Measurements from ENCODE around the gene WWP2.
"Not testable (repeated sequence)": the region's sequence is repeated elsewhere in the genome, so short reads cannot be mapped to it uniquely, and the experiment has no call there.

The WWP2 gene

GRCh38 chr16:69951017-69951671, 189.0 kb downstream of the WWP2 start, which contains the start of gene CLEC18A:
TSS of gene CLEC18A (plus strand) at chr16:69951334. CDS start at chr16:69951367, 33 bp downstream.
- DNase-seq, result not testable (repeated sequence)

DNA sequence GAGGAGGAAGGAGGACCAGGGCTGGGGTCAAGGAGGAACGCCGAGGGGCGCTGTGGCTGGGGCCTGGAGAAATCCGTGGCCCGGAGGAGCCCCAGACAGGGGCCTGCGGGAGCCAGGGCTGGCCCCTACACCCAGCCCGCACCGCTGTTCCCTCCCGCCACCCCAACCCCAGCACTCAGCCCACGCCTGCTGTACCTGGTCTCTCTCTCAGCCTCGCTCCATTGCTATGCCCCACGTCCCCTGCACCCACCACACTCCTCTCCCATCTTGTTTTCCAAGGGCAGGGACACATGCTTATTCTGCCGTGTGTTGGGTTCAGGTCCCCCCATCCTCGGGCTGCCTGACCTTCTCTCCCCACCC, 189.5 kb downstream of the WWP2 start:
- DNase-seq, result not testable (repeated sequence)

DNA sequence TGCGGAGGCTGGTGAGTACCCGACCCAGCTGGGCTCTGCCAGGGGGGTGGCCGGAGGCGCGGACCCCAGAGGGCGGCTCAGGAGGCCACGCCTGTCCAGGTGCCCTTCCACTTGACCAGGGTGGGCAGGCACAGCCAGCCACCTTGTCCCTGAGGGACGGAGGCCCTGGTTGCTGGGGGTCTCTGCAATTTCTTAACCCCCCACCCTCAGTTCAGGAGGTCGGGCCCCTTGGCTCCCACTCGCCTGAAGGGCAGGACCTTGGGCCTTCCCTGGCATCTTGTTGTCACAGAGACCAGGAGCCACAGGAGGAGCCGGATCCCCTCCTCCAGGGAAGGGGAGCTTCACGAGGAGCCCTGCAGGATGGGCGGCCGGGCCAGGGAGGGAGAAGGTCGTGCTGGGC, 190.0 kb downstream of the WWP2 start:
- DNase-seq, result not testable (repeated sequence)

DNA sequence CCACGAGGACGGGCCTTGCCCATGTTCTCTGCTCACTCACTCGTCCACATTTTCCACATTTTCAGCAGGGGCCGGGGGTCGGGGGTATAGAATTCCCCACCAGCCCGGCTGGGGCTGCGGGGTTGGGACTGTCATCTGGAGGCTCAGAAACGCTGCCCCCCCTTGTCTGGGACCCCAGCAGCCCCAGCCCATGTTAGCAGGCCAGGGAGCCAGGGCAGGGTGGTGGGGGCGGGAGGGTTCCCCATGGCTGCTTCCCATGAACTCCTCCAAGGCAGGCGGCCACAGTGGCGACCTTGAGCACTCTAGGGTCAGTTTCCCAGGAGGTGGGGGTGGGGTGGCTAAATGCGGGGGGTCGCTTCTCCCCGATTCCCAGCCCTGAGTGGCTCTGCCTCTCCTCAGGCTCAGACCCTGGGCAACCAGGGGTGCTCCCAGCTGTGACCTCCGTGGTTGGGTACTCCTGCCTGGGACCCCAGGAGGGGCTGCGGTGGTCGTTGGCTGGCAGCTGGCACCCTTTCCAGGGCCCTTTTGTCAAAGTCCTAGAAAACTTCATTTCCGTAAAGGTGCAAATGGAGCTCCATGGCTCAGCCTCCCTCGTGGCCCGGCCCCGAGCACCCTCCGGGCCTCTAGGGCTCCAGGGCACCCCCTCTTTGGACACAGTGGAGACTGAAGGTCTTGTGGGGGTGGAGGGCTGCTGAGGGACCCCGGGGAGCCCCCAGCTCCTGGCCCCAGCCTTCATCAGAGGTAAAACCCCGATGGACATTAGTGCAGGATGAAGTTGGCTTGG, 190.6 kb downstream of the WWP2 start:
- not testable (repeated sequence) for DNase-seq

DNA sequence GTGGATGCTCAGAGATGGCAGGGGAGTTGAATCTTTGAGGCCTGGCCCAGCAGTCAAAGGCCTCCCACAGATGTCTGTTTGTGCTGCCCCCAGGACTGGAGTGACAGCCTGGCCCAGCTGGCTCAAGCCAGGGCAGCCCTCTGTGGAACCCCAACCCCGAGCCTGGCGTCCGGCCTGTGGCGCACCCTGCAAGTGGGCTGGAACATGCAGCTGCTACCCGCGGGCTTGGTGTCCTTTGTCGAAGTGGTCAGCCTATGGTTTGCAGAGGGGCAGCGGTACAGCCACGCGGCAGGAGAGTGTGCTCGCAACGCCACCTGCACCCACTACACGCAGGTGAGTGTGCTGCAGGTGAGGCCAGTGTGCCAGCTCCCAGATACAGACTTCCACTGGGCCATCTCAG, 192.1 kb downstream of the WWP2 start:
- not testable (repeated sequence) for DNase-seq

- DNase-seq, result not testable (repeated sequence)
Observed at GRCh38 chr16:69963312-69963711, 201.2 kb downstream of the WWP2 start.

GRCh38 chr16:69964960-69965660, 203.0 kb downstream of the WWP2 start:
- DNase-seq, result not testable (repeated sequence)

DNA sequence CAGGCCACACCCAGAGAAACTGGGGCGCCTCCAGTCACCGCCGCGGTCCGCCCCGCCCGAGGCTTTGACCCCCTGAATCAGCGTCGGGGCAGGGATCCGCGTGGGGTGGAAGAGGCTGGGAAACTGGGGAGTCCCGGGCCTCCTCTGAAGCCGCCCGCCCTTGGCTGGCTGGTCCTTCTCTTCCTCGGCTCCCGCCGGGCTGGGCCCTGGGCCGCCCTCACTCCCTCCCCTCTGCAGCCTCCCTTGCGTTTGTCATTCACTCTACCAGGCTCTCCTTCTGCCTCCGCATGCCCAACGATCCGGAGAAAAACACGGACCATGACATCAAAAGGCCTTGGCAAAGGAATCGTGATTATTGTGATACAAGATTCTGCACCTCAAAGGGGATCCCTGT, 203.5 kb downstream of the WWP2 start:
- not testable (repeated sequence) for DNase-seq

DNA sequence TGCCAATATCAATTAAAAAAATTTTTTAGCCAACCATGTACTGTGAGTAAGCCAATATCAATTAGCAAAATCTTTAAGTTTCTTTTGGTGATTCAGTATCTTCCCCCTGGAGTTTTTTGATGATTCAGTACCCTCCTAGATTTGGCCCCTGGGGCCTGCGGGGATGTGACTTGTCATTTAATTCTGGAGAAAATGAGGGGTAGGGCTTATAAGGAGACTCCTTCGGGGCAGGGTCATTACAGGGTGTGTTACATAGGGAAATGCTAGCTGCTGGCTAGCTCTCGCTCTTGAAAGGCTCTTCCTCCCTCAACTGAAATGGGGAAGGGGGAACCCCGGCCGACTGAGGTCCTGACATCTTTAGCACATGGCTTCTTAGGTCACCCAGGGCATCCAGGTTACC, 205.6 kb downstream of the WWP2 start:
- not testable (repeated sequence) for DNase-seq

DNA sequence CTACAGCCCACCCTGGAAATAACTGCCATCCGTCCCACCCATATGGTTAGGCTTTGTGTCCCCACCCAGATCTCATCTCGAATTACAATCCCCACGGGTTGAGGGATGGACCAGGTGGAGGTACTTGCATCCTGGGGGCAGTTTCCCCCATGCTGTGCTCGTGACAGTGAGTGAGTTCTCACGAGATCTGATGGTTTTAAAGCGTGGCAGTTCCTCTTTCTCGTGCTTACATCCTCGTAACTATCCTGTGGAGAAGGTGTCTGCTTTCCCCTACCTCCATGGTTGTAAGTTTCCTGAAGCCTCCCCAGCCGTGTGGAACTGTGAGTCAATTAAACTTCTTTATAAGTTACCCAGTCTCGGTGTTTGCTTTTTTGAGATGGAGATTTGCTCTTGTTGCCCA, 206.0 kb downstream of the WWP2 start:
- DNase-seq, result not testable (repeated sequence)

DNA sequence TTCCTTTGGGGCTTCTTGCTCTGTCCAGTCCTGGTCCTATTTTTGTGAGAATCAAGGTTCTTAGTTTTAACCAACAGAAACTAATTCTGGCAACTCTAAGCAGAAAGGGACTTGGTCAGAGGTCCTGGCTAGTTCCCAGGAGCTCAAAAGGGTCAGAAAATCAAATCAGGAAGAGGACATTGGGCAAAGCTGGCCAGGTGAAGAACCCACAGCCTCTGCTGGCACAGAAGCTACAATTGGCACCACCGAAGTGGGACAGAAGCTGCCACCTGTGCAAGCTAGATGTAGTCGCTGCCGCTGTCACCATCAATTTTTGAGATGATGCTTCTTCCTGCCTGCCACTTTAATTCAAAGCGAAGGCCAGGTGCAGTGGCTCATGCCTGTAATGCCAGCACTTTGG, 207.5 kb downstream of the WWP2 start:
- DNase-seq, result not testable (repeated sequence)

DNA sequence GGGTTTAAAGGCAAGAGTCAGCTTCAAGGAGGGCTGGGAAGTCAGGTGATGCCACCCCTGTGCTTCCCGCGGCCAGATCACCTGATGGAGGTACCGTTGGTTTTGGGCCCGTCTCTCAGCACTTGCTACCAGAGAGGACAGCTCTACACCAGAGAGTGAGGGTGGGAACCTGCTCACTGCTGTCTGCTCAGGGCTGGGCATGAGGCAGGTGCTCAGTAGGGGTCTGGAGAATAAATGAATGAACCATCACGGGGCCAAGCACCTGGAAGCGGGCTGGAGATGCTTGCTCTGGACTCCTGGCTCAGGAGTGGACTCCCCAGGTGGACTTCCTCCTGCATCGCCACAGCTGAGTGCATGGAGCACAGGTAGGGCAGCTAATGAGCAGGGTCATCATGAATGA, 210.0 kb downstream of the WWP2 start:
- DNase-seq, result not testable (repeated sequence)

GRCh38 chr16:69972935-69973334, 210.8 kb downstream of the WWP2 start:
- DNase-seq, result not testable (repeated sequence)

DNA sequence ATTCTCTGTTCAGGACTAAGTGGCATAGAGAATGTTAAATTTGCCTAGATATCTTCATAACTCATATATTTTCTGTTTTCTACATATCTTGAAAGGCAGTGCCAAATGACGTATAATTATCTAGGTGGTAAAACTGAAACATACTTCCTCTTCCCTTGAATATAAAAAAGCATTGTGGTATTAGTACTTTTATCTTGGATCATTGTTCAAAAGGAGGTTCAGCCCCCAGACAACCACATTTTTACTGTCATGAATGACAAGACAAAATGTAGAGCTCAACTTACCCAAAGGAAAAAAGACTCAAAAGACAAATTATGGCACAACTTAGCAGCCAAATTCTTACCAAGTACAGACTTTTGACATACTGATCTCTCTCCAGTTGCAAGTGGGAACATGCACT, 223.1 kb downstream of the WWP2 start:
- DNase-seq, result not testable (repeated sequence)

Data from kidney glomerular epithelial cell (primary cell).